Measurements from ENCODE around the gene PHKB. TPM values are rescaled to one million over a fixed set of nuclear protein-coding genes. Genes with fewer than 3 reads are reported as not detected.

The PHKB gene
- total RNA-seq, 4 donors from 2014 or later: 38.8 to 94.2 (median 55.7) TPM

DNA sequence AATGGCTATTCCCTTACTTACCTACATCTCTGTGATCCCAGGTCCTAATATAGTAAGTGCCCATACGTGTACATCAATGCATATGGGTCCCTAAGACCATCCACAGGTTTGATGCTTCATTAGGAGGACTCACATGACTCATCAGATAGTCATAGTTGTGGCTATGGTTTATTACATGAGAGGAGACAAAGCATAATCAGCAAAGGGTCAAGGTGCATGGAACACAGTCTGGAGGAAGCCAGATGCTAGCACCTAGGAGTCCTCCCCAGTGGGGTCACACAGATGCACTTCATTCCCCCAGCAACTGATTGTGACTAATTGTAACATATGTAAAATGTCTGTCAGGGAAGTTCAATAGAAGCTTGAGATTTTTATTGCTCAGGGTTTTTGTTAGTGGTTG, 42.8 kb downstream of the PHKB start:
- Histone ChIP-seq H3K36me3 (peaks cover 0 to 68% of the 10 kb centered on the region in 2 donors), H3K9me3 (no peaks in the 10 kb centered on the region), H3K27ac (no peak overlapping the region), H3K4me1 (no peaks in the 10 kb centered on the region), H3K4me3 (no peak overlapping the region), H3K27me3 (no peaks in the 10 kb centered on the region)
- no peak for ATAC-seq
- WGBS, 2 donors (ENCODE audit: low coverage in 1 of 2): 79 to 89% methylated on average over 1 of the region's 1 CpG
- TF ChIP-seq EP300 (IDR thresholded peaks at IDR 0.05) (no peak), POLR2A (IDR thresholded peaks at IDR 0.05) (no peak), POLR2AphosphoS5 (IDR thresholded peaks at IDR 0.05) (no peak)
- TF ChIP-seq, protein P1, sequence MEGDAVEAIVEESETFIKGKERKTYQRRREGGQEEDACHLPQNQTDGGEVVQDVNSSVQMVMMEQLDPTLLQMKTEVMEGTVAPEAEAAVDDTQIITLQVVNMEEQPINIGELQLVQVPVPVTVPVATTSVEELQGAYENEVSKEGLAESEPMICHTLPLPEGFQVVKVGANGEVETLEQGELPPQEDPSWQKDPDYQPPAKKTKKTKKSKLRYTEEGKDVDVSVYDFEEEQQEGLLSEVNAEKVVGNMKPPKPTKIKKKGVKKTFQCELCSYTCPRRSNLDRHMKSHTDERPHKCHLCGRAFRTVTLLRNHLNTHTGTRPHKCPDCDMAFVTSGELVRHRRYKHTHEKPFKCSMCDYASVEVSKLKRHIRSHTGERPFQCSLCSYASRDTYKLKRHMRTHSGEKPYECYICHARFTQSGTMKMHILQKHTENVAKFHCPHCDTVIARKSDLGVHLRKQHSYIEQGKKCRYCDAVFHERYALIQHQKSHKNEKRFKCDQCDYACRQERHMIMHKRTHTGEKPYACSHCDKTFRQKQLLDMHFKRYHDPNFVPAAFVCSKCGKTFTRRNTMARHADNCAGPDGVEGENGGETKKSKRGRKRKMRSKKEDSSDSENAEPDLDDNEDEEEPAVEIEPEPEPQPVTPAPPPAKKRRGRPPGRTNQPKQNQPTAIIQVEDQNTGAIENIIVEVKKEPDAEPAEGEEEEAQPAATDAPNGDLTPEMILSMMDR (IDR thresholded peaks at IDR 0.05): no peak

DNA sequence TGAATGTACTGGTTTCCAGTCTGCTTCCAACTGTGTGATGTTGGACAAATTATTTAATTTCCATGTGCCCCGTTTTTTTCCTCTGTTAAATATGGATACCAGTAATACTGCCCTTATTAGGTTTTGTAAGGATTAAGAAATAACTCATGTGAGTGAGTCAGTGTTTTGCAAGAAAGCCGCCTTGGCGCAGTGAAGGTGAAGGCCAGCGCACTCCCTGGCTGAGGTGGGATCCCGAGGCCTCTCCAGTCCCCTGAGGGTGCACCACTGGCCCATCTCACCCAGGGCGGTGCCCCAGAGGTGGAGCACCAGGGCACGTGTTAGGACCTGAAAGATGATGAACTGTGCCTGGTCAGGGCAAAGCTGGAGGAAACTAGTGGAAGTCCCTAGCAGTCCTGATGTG, 43.5 kb downstream of the PHKB start:
- 60 to 100% methylated on average over 1 of the region's 7 CpGs for WGBS, 2 donors (ENCODE audit: low coverage in 1 of 2)
- ATAC-seq: no peak
- Histone ChIP-seq H3K4me1 (no peaks in the 10 kb centered on the region), H3K9me3 (no peaks in the 10 kb centered on the region), H3K4me3 (no peak overlapping the region), H3K27me3 (no peaks in the 10 kb centered on the region), H3K36me3 (peaks cover 0 to 68% of the 10 kb centered on the region in 2 donors), H3K27ac (no peak overlapping the region)
- TF ChIP-seq POLR2A (IDR thresholded peaks at IDR 0.05): no peak

DNA sequence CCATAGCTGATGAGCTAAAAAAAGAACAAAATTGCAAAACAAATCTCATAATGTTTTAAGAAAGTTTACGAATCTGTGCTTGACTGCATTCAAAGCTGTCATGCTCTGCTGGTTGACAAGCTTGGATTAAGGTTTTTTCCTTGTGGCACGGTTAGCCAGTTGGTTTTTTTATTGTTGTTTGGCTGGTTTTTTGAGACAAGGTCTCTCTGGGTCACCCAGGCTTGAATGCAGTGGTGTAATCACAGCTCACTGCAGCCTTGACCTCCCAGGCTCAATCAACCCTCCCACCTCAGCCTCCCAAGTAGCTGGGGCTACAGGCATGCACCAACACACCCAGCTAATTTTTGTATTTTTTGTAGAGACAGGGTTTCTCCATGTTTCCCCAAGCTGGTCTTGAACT, 45.7 kb downstream of the PHKB start:
- Histone ChIP-seq H3K4me3 (no peak overlapping the region), H3K27ac (no peak overlapping the region), H3K9me3 (no peaks in the 10 kb centered on the region), H3K36me3 (peaks cover 0 to 66% of the 10 kb centered on the region in 2 donors), H3K27me3 (no peaks in the 10 kb centered on the region), H3K4me1 (no peaks in the 10 kb centered on the region)
- no peak for ATAC-seq
- WGBS, 2 donors (ENCODE audit: low coverage in 1 of 2): 83 to 89% methylated on average over 2 of the region's 2 CpGs
- TF ChIP-seq POLR2A (IDR thresholded peaks at IDR 0.05) (no peak), EP300 (IDR thresholded peaks at IDR 0.05) (no peak), POLR2AphosphoS5 (IDR thresholded peaks at IDR 0.05) (no peak)
- TF ChIP-seq, protein P1 (IDR thresholded peaks at IDR 0.05): no peak

DNA sequence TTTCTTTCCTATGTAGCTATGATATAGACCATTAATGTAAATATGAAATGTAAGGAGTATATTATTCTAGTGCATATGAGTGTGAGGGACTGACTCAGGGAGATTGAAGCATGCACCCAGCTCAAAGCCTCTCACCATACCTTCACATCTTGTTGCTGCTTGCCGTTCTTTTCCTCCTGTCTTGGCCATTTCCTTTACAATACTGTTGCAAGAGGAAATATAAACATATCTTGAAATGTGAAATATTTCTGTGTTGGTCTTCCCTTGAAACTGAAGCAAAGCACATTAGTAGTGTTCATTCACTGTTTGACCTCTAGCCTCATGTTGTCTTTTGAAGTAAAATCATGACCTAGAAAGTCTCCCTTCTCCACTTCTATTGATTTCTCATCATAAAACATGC, 46.6 kb downstream of the PHKB start:
- Histone ChIP-seq H3K27me3 (no peaks in the 10 kb centered on the region), H3K36me3 (peaks cover 0 to 70% of the 10 kb centered on the region in 2 donors), H3K4me3 (no peak overlapping the region), H3K4me1 (no peaks in the 10 kb centered on the region), H3K27ac (no peak overlapping the region), H3K9me3 (no peaks in the 10 kb centered on the region)
- WGBS, 2 donors (ENCODE audit: low coverage in 1 of 2): 25 to 37% methylated on average over 1 of the region's 1 CpG
- no peak for TF ChIP-seq EP300 (IDR thresholded peaks at IDR 0.05)
- no peak for TF ChIP-seq POLR2AphosphoS5 (IDR thresholded peaks at IDR 0.05)
- no peak for TF ChIP-seq POLR2A (IDR thresholded peaks at IDR 0.05)
- TF ChIP-seq, protein P1 (IDR thresholded peaks at IDR 0.05): no peak
- no peak for ATAC-seq

DNA sequence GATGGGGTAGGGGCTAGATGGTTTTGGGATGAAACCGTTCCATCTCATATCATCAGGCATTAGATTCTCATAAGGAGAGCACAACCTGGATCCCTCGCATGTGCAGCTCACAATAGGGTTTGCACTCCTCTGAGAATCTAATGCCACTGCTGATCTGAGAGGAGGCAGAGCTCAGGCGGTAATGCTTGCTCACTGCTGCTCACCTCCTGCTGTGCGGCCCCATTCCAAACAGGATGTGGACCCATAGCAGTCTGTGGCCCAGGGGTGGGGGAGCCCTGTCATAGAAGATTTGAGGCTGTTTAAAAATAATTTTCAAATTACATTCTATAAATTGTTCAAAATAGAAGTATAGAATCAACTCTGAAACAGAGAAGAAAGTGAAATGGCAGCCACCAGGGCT, 50.8 kb downstream of the PHKB start:
- 80 to 100% methylated on average over 2 of the region's 4 CpGs for WGBS, 2 donors (ENCODE audit: low coverage in 1 of 2)
- Histone ChIP-seq H3K27ac (no peak overlapping the region), H3K36me3 (peaks cover 0 to 78% of the 10 kb centered on the region in 2 donors), H3K4me3 (no peak overlapping the region), H3K27me3 (no peaks in the 10 kb centered on the region), H3K9me3 (no peaks in the 10 kb centered on the region), H3K4me1 (no peaks in the 10 kb centered on the region)
- TF ChIP-seq POLR2AphosphoS5 (IDR thresholded peaks at IDR 0.05): no peak
- TF ChIP-seq POLR2A (IDR thresholded peaks at IDR 0.05): no peak
- TF ChIP-seq, protein P1 (IDR thresholded peaks at IDR 0.05): no peak
- TF ChIP-seq EP300 (IDR thresholded peaks at IDR 0.05): no peak
- ATAC-seq: no peak

Data from gastroesophageal sphincter (tissue), 4 donors.